K562 (cell line): Measurements from ENCODE around the gene GAPVD1. TPM values are rescaled to one million over a fixed set of nuclear protein-coding genes. Genes with fewer than 3 reads are reported as not detected.

ENCODE experiments used
- ATAC-seq: fragments of 200-7000 bp; cut with Tn5 transposase; 3 replicates; pipeline ENCODE4 v1.9.1; 2020; ENCODE audit warnings: moderate library complexity
- BruUV-seq: library from RNA; stranded (reverse); fragments of 400-500 nt; replicated peaks from 2 replicates; lab custom pipeline; 2021; lab: Mats Ljungman, UMichigan
- CTCF ChIA-PET: fragments of 300-600 bp; formaldehyde crosslinking; extraction: SDS; loops from one replicate; lab custom pipeline; 2021; ENCODE audit warnings: low intra/inter-chr PET ratio; lab: Yijun Ruan, JAX
- POLR2A ChIA-PET: fragments of 300-600, 350-650 bp; sonication (Branson Sonifier 250); formaldehyde crosslinking; extraction: SDS; loops from one replicate; lab custom pipeline; 2021; ENCODE audit warnings: antibody characterized with exemption, inconsistent platforms; lab: Yijun Ruan, JAX
- DNase-seq, 4 experiments: peaks; one replicate each; pipeline versions ENCODE4 v3.0.0 to v3.0.0-alpha.2; 2011 to 2018; ENCODE audit warnings: low spot score in 3 of 4, mixed read lengths in 3 of 4; ENCODE audit errors: extremely low read depth in 1 of 4
- FAIRE-seq: peaks from 2 replicates; lab custom pipeline; 2011; peaks lifted over from hg19 to GRCh38; lab: Jason Lieb, UNC
- H2AFZ ChIP-seq: 2 replicates; pipeline ENCODE4 v1.6.0; 2011; ENCODE audit warnings: low read depth, low read length, control low read depth, inconsistent platforms
- H3K27ac ChIP-seq: fragments of 200-600 bp; 3 replicates; pipeline ENCODE4 v1.8.0; 2011; ENCODE audit warnings: low read depth, mild to moderate bottlenecking, control low read depth, inconsistent platforms, low read length, moderate library complexity, mixed read lengths; ENCODE audit errors: extremely low read depth
- H3K27me3 ChIP-seq, 2 experiments: fragments of 300-600 bp in 1 of 2; 2 replicates in 1 of 2; 3 replicates in 1 of 2; pipeline versions ENCODE4 v1.6.0 to v1.8.0; 2011; ENCODE audit warnings: inconsistent platforms in 2 of 2, low read length in 2 of 2, mild to moderate bottlenecking in 1 of 2, mixed read lengths in 1 of 2, moderate library complexity in 1 of 2; ENCODE audit not compliant: control insufficient read depth in 2 of 2, insufficient read depth in 2 of 2
- H3K36me3 ChIP-seq: fragments of 300-600 bp; 3 replicates; pipeline ENCODE4 v1.8.0; 2011; ENCODE audit warnings: mild to moderate bottlenecking, low read length, inconsistent platforms; ENCODE audit not compliant: control insufficient read depth, insufficient read depth
- H3K4me1 ChIP-seq, 2 experiments: fragments of 200-600 bp in 1 of 2; replicated peaks in 1 of 2; 2 replicates in 1 of 2; 3 replicates in 1 of 2; pipeline versions ENCODE4 v1.5.1 to v1.8.0; 2011; ENCODE audit warnings: inconsistent platforms in 2 of 2, low read length in 2 of 2, mild to moderate bottlenecking in 1 of 2, mixed read lengths in 1 of 2, moderate library complexity in 1 of 2; ENCODE audit not compliant: control insufficient read depth in 2 of 2, insufficient read depth in 2 of 2
- H3K4me2 ChIP-seq: 2 replicates; pipeline ENCODE4 v1.6.1; 2011; ENCODE audit warnings: low read length, control low read depth, inconsistent platforms, mixed read lengths; ENCODE audit not compliant: insufficient read depth
- H3K4me3 ChIP-seq: fragments of 200-600 bp; sonication (generic), shearing (Covaris generic); 2 replicates; pipeline ENCODE4 v1.5.1; 2016; ENCODE audit warnings: control low read depth, inconsistent platforms
- H3K79me2 ChIP-seq: fragments of 200-600 bp; 3 replicates; pipeline ENCODE4 v1.8.0; 2011; ENCODE audit warnings: low read length, inconsistent platforms; ENCODE audit not compliant: control insufficient read depth, insufficient read depth
- H3K9ac ChIP-seq, 2 experiments: 2 replicates each; pipeline versions ENCODE4 v1.6.0 to v1.6.1; 2011; ENCODE audit warnings: low read depth in 2 of 2, low read length in 2 of 2, control low read depth in 1 of 2, inconsistent platforms in 1 of 2, mild to moderate bottlenecking in 1 of 2, mixed read lengths in 1 of 2; ENCODE audit not compliant: insufficient read depth in 1 of 2
- H3K9me1 ChIP-seq: one replicate; pipeline ENCODE4 v1.6.0; 2011; ENCODE audit warnings: inconsistent platforms, mild to moderate bottlenecking, low read length, moderate library complexity; ENCODE audit not compliant: control insufficient read depth, insufficient read depth
- H3K9me3 ChIP-seq: replicated peaks from 2 replicates; pipeline ENCODE4 v1.5.1; 2011; ENCODE audit warnings: low read depth, low read length, inconsistent platforms; ENCODE audit not compliant: control insufficient read depth, insufficient read depth
- H4K20me1 ChIP-seq: replicated peaks from 2 replicates; pipeline ENCODE4 v1.6.1; 2011; ENCODE audit warnings: low read length, inconsistent platforms, mixed read lengths; ENCODE audit not compliant: control insufficient read depth, insufficient read depth
- CHD1 ChIP-seq: fragments of 200-600 bp; sonication (generic); IDR thresholded peaks from one replicate; pipeline ENCODE4 v1.6.1; 2012; ENCODE audit warnings: mild to moderate bottlenecking, moderate library complexity, low read length, inconsistent platforms
- ELK1 ChIP-seq: sonication (generic); formaldehyde crosslinking; IDR thresholded peaks from 2 replicates; pipeline ENCODE4 v1.8.1; 2022; ENCODE audit warnings: missing genetic modification reagents
- ETV1 ChIP-seq: fragments of 450-650 bp; conservative IDR thresholded peaks from 2 replicates; pipeline ENCODE4 v1.6.1; 2016; ENCODE audit warnings: missing genetic modification characterization, control low read depth, low read depth, missing compliant biosample characterization
- FIP1L1 ChIP-seq: fragments of 200-400 bp; formaldehyde crosslinking; IDR thresholded peaks from 2 replicates; pipeline ENCODE4 v1.6.1; 2018; ENCODE audit warnings: mild to moderate bottlenecking, low read depth, low read length; ENCODE audit not compliant: poor library complexity, severe bottlenecking
- FOXP4 ChIP-seq: sonication (generic); formaldehyde crosslinking; IDR thresholded peaks from 2 replicates; pipeline ENCODE4 v1.8.0; 2022; ENCODE audit warnings: mild to moderate bottlenecking, missing genetic modification reagents, borderline replicate concordance
- GTF2A2 ChIP-seq: IDR thresholded peaks from 2 replicates; pipeline ENCODE4 v1.6.1; 2016; ENCODE audit warnings: mild to moderate bottlenecking, missing genetic modification characterization, missing compliant biosample characterization
- SMARCA4 ChIP-seq: fragments of 450-650 bp; IDR thresholded peaks from 2 replicates; pipeline ENCODE4 v1.6.1; 2016
- ZKSCAN1 ChIP-seq: fragments of 150-350 bp; IDR thresholded peaks from 2 replicates; pipeline ENCODE4 v1.6.1; 2016; ENCODE audit warnings: low read depth, low read length
- WGBS: fragments of 100-300 bp; shearing (Covaris generic); methylation state at CpG from one replicate; pipeline ENCODE4 v1.1.6; 2016; ENCODE audit warnings: low coverage, mixed read lengths; ENCODE audit not compliant: insufficient coverage; ENCODE audit errors: missing lambda C conversion rate; 5-methylcytosine and 5-hydroxymethylcytosine counted together
- in situ Hi-C: fragments of 300-500 bp; cut with MboI; formaldehyde crosslinking; loops from 4 replicates; pipeline ENCODE4 v1.15.0; 2018; ENCODE audit warnings: inconsistent platforms, mixed read lengths
- intact Hi-C: fragments of 100-400 bp; cut with micrococcal nuclease; formaldehyde crosslinking; loops from 2 replicates; pipeline ENCODE4 v1.14.2; 2022
- polyA plus RNA-seq, 8 experiments: library from polyadenylated mRNA; depleted of rRNA in 4 of 8; stranded (reverse) in 5 of 8; unstranded in 3 of 8; fragments of >200 nt; fragmentation: Nextera tagmentation in 2 of 8; fragmentation: Illumina TruSeq in 1 of 8; extraction: Ambion mirVana in 2 of 8; extraction: Trizol in 1 of 8; gene quantifications; 2 replicates each; pipeline versions ENCODE4 v1.2.1 to v1.2.3, GENCODE V29; 2011 to 2014; ENCODE audit warnings: inconsistent platforms in 1 of 8, missing spikeins in 1 of 8
- total RNA-seq, 7 experiments: library from RNA; depleted of rRNA in 6 of 7; stranded (reverse); fragments of >200 nt in 6 of 7; fragmentation: Illumina TruSeq in 2 of 7; extraction: Trizol in 2 of 7; gene quantifications; 2 replicates each; pipeline versions ENCODE4 v1.2.1 to v1.2.3, GENCODE V29; 2011 to 2021; ENCODE audit warnings: low replicate concordance in 1 of 7
- TF ChIP-seq, protein P1 (sequence below): fragments of 450-650 bp; IDR thresholded peaks from 2 replicates; pipeline ENCODE4 v1.6.1; 2017; ENCODE audit warnings: antibody characterized with exemption, mild to moderate bottlenecking
- TF ChIP-seq, protein P2 (sequence below): fragments of 200-400 bp; formaldehyde crosslinking; IDR thresholded peaks from 2 replicates; pipeline ENCODE4 v1.6.1; 2017; ENCODE audit warnings: mild to moderate bottlenecking, low read depth, low read length, moderate library complexity

The GAPVD1 gene
- total and polyA plus RNA-seq, 9 of the 15 experiments (the other 6 are each of a cell fraction or from before 2014, with no cell fraction given), result 9.5 to 66.1 (median 45.5) TPM

- DNase-seq (no peak), ATAC-seq (no peak), FAIRE-seq (no peak)
- POLR2A ChIA-PET, result interaction anchor here (0.7 to 1.4 kb wide), 5 partner anchors 13 to 1935 kb away, joined by 3 read pairs; partner anchors contain the start of gene HSPA5
- no TSS peak for BruUV-seq
- intact Hi-C loops, result no loop called here
- Histone ChIP-seq H2AFZ (no peak overlapping the region), H3K9ac (no peak overlapping the region), H3K4me2 (no peak overlapping the region), H3K27me3 (no peaks in the 10 kb centered on the region)
- no peak for TF ChIP-seq FIP1L1
- no peak for TF ChIP-seq SMARCA4
- TF ChIP-seq ZKSCAN1, result no peak
- TF ChIP-seq FOXP4 (CRISPR knock-in tag), result no peak
- TF ChIP-seq, protein P1, sequence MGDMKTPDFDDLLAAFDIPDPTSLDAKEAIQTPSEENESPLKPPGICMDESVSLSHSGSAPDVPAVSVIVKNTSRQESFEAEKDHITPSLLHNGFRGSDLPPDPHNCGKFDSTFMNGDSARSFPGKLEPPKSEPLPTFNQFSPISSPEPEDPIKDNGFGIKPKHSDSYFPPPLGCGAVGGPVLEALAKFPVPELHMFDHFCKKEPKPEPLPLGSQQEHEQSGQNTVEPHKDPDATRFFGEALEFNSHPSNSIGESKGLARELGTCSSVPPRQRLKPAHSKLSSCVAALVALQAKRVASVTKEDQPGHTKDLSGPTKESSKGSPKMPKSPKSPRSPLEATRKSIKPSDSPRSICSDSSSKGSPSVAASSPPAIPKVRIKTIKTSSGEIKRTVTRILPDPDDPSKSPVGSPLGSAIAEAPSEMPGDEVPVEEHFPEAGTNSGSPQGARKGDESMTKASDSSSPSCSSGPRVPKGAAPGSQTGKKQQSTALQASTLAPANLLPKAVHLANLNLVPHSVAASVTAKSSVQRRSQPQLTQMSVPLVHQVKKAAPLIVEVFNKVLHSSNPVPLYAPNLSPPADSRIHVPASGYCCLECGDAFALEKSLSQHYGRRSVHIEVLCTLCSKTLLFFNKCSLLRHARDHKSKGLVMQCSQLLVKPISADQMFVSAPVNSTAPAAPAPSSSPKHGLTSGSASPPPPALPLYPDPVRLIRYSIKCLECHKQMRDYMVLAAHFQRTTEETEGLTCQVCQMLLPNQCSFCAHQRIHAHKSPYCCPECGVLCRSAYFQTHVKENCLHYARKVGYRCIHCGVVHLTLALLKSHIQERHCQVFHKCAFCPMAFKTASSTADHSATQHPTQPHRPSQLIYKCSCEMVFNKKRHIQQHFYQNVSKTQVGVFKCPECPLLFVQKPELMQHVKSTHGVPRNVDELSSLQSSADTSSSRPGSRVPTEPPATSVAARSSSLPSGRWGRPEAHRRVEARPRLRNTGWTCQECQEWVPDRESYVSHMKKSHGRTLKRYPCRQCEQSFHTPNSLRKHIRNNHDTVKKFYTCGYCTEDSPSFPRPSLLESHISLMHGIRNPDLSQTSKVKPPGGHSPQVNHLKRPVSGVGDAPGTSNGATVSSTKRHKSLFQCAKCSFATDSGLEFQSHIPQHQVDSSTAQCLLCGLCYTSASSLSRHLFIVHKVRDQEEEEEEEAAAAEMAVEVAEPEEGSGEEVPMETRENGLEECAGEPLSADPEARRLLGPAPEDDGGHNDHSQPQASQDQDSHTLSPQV, result no peak
- no peak for TF ChIP-seq CHD1
- TF ChIP-seq ELK1 (CRISPR knock-in tag), result no peak
- TF ChIP-seq GTF2A2 (tag), result no peak
- TF ChIP-seq, protein P2, sequence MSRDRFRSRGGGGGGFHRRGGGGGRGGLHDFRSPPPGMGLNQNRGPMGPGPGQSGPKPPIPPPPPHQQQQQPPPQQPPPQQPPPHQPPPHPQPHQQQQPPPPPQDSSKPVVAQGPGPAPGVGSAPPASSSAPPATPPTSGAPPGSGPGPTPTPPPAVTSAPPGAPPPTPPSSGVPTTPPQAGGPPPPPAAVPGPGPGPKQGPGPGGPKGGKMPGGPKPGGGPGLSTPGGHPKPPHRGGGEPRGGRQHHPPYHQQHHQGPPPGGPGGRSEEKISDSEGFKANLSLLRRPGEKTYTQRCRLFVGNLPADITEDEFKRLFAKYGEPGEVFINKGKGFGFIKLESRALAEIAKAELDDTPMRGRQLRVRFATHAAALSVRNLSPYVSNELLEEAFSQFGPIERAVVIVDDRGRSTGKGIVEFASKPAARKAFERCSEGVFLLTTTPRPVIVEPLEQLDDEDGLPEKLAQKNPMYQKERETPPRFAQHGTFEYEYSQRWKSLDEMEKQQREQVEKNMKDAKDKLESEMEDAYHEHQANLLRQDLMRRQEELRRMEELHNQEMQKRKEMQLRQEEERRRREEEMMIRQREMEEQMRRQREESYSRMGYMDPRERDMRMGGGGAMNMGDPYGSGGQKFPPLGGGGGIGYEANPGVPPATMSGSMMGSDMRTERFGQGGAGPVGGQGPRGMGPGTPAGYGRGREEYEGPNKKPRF, result no peak
- TF ChIP-seq ETV1 (tag), result no peak
- TF ChIP-seq, all 486 proteins: peak for 0
- WGBS, result 92% methylated on average over 2 of the region's 2 CpGs
- Histone ChIP-seq H3K4me3 (no peak overlapping the region), H4K20me1 (no peaks in the 10 kb centered on the region), H3K27ac (no peak overlapping the region), H3K79me2 (peaks cover 10% of the 10 kb centered on the region; the same call in 2 of the 3 replicates), H3K4me1 (no peaks in the 10 kb centered on the region), H3K36me3 (peaks cover 83% of the 10 kb centered on the region), H3K9me1 (no peaks in the 10 kb centered on the region), H3K9me3 (no peaks in the 10 kb centered on the region)
- in situ Hi-C loops, result no loop called here
- CTCF ChIA-PET, result no interaction called here
These were observed 42.6 kb downstream of the GAPVD1 start for GRCh38 chr9:125304273-125304672.
